GDM1 (cell line): ENCODE results near the gene ANKAR.
"Not testable (repeated sequence)": the region's sequence is repeated elsewhere in the genome, so short reads cannot be mapped to it uniquely, and the experiment has no call there.

Experiments used
- DNase-seq: peaks from one replicate; lab custom pipeline; 2025; lab: John Stamatoyannopoulos, UW

ANKAR gene, protein sequence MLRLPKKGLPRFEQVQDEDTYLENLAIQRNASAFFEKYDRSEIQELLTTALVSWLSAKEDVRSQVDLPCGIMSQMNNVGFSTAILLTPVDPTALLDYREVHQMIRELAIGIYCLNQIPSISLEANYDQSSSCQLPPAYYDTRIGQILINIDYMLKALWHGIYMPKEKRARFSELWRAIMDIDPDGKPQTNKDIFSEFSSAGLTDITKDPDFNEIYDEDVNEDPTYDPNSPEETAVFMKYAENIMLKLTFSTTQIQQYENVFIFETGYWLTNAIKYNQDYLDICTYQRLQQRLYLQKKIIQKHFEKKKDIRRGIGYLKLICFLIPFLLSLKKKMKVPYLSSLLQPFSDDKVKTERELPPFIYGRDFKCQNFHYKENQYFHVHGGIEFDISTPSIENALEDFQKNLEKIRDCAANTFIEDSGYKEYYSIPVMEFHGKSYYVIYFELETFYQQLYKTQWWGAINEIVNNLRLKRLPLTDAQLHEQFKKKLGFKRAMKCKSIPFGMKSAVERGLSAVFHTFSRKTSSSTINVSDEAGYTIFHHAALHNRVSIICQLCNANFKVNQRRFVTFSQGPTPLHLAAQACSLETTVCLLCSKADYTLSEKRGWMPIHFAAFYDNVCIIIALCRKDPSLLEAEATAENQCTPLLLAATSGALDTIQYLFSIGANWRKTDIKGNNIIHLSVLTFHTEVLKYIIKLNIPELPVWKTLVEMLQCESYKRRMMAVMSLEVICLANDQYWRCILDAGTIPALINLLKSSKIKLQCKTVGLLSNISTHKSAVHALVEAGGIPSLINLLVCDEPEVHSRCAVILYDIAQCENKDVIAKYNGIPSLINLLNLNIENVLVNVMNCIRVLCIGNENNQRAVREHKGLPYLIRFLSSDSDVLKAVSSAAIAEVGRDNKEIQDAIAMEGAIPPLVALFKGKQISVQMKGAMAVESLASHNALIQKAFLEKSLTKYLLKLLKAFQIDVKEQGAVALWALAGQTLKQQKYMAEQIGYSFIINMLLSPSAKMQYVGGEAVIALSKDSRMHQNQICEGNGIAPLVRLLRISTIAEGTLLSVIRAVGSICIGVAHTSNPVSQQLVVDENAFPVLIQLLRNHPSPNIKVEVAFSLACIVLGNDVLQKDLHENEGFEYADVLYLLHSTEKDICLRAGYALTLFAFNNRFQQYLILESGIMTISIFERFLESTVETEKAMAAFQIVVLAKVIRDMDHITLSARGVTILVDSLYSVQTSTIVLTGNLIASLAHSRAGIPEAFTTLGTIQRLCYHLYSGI (N-terminal part only)

DNA sequence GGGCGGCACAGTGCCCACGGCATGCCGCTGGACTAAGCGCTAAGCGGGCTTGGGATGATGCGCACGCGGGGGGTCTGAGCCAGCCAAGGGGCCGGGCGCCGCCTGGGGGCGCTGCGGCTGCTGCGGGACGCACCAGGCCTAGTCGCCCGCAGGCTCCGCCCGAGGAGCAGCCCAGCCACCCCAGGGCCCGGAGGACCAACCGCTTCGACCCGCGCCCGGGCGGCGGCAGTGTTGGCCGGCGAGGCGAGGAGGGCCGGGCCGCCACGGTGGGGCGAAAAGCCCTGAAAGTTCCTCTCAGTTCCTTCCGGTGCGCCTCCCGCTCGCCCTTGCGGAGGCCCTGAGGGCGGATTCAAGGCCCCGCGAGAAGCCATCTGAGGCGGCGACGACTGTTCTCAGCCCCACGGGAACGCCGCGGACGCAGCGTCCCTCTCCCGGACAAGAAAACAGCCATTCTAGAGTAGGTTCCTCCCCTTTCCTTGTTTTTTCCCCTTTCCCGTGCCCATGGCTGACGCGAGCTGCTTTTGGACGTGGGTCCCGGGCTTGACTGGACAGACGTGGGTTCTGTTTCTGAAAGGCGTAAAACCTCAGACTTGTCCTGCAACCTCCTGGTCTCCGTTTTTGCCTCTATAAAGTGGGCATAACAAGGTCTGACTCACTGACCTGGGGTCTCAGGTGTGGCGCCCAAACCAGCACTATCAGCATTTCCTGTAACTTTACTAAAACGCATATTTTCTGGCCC, at the start of gene ANKAR:
Gene ANKAR (plus strand): TSS at position 297 of the 739 bp plus-strand sequence. CDS start 1,821 bp downstream, outside the sequence.
- peak; percentile 81 for DNase-seq

DNA sequence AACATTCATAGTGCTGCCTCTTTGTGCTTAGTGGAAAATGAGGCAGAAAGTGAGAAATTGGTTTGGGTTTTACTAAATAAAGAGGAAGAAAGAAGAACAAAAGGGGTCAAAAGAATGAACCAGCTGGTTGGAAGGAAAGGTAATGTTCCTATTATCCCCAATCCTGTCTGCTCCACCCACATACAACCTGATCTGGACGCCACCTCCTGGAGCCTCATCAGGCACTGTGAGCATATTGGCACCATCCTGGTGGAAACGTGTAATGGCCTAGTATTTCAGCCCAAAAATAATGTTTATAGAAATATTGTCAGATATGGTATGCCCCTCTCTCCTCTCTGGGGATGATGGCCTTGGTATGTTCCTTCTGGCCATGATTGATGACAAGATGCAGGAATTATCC, 48.8 kb upstream of the ANKAR start:
- no peak for DNase-seq

DNA sequence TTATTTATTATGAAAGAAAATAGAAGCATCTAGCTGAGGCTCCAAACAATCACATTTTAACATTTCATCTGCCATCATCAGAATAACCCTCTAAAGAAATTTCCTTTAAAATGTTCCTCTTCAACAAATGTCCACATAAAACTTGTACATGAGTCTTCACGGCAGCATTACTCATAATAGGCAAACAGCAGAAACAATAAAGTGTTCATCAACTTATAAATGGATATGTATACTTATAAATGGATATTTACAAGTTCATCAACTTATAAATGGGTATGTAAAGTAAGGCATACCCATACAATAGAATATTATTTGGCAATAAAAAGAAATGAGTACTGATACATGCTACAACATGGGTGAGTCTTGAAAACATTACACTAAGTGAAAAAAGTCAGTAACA, 46.7 kb upstream of the ANKAR start:
- DNase-seq: no peak

DNA sequence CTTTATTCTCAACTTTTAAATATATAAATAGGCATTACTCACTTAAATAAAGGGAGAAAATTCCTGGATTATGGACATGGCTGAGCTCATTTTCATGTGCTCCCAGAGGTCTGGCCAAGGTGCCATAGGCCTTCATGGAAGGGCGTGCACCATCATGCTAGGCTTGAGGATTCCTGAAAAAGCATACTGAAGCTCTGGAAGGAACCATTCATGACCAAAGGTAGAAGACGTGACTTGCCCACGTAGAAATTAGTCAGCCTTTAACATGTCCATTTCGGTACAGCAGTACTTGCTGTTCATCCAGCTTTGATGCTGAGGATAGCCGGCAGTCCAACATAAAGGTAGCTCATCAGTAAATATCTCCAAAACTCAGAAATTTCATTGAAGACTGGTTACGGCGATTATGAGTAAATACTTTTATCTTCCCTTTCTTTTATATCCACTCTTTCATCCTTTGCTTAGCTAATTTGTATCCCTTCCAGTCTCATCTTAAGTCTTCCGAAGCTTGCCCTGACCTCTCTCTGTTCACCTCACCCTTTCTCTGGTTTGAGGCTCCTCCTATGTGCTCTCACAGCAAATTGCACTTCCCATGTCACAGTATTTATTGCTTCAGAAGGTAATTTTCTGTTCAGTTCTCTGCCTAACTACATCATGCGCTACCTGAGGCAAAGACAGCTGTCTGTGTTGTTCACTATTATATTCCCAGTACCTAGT, 45.5 kb upstream of the ANKAR start:
- DNase-seq: no peak

DNA sequence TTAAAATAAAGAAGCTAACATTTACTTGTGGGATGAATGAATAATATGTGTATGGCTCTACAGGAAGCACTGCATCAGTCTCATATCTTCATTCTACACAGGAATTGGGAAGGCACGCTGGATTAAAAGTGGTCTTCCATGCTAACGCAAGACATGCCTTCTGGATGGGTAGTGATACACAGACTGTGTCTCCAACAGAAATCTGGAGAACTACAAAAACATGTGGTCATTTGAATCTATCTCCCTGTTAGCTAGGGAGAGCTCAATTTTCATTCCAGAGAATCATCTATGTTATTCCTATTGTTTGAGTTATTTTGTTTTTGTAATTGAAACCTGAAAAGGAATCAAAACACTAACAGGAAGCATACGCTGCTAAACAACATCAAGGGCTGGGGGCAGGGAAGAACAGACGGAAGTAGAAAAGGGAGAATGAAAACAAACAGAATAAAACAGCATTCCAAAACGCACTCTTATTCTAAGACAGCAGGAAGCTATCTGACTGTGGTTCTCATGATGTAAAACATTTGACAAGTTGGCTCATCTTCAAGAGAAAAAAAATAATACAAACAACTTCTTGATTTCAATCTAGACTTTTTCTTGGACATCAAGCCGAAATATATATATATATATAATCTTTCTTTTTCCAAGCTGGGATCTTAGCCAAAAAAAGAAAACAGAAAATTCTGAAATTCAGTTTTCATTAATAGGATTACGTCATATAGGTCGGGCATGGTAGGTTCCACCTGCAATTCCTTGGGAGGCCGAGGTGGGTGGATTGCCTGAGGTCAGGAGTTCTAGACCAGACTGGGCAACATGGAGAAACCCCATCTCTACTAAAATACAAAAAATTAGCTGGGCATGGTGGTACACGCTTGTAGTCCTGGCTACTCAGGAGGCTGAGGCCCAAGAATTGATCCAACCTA, 44.7 kb upstream of the ANKAR start:
- DNase-seq: no peak

DNA sequence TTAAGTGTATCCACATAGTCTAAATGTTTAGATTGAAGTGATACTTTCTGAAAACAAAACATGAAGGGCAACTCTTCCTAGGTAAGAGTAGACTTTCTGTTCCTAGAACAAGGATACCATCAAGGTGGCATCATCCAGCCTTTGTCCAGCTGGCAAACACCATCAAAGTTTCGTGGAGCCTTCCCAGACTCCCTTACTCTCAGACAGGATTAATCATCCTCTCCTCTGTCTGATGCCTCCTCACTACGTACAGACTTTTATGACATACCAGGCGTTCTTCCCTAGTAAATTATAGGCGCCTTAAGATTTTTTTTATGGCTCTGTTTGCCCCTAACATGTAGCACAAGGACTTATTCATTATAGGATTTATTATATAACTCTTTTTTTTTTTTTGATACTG, 42.6 kb upstream of the ANKAR start:
- no peak for DNase-seq

DNA sequence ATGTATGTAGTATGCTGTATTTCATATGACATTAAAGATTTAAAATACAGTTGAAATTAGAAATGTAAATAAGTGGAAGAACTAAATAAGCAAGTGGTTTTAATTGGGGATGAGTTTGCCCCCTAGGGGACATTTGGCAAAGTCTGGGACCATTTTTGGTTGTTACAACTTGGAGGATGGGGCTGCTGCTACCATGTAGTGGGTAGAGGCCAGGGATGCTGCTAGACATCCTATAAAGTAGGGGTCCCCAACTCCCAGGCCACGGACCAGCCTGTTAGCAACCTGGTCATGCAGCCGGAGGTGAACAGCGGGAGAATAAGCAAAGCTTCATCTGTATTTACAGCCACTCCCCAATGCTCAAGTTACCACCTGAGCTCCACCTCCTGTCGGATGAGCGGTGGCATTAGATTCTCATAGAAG, 41.1 kb upstream of the ANKAR start:
- DNase-seq: no peak

DNA sequence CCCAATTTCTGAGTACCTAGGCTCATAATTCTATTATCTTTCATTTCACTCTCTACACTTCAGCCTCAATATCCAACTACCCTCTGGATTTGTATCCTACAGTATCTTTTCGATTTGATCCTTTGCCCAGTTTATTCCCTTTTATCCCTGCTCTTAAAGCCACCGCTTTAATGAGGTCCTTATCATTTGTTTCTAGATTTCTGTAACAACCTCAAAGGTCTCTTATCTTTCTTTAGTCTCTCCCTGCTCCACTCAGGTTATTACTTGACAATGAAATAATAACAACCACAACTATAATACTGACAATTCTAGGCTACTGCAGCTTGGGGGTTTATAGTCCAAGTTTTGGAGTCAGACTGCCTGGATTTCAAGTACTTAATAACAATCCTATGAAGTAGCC, 39.1 kb upstream of the ANKAR start:
- DNase-seq: no peak

DNA sequence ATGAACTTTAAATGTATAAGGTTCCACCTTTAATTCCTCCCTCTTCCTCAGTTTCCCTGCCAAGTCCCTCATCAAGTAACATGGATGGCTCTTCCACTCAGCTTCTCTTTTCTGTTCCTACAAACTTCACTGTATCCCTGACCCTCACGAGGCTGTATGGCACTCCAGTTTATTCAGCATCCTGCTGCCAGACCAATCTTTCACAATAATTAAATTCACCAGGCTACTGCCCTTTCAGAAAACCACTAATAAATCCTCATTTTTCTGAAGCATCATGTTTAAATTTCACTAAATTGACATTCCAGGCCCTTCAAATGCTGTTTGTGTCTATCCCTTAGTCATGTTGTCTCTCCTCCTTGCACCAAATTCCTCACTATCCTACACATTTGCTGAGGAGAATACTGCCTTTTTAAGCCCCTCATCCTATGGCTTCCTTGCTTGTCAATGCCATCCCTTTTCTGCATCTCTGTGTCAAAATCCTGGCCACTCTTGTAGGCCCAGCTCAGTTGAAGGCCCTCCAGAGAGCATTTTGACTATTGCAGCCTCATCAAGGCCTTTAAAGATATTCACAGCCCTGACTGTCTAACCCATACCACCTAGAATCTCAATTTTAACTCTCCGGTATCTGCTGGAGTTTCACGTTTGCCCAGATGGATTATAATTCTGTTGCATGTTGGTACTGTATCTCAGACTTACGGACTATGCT, 36.0 kb upstream of the ANKAR start:
- no peak for DNase-seq

DNA sequence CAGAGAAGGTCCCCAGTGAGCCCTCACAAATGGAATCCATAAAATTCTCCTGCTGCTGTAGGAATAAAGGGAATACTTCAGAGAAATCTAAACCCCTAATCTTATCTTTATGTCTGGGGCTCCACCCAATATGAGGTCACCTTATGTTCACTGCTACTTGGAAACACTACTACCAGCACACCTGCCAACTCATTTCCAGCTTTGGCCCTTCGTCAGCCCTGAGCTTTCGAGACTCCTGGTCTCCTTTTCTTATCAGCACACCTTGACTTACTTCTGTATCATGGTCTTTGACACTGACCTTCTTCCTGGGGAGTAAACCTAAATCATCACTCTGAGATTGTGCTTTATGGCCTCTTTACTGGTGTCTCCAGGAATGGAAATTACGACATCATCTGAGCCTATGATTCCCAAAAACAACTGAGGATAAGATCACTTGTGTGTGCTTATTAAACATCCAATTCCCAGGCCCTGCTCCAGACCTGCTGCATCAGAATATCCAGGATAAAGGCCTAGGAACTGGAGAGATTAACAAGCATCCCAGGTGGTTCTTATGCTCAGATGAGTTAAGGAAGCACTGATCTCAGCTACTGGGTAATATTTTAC, 35.4 kb upstream of the ANKAR start:
- no peak for DNase-seq

DNA sequence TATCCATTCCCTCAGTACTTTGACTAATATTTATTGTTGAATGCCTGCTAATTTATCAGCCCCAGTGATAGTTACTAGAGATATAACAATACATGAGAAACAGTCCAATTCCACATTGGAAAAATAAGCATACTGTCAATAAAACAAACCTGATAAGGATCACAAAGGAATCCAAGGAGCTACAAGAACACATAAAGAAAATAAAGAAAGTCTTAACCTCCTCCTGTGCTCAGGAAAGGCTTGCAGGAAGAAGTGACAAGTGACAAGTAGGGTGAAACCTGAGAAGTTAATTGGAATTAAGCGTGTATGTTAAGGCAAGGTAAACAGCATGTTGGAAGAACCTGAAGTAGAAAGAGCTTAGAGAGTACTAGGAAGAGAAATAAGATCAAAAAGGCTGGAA, 33.5 kb upstream of the ANKAR start:
- DNase-seq: no peak

DNA sequence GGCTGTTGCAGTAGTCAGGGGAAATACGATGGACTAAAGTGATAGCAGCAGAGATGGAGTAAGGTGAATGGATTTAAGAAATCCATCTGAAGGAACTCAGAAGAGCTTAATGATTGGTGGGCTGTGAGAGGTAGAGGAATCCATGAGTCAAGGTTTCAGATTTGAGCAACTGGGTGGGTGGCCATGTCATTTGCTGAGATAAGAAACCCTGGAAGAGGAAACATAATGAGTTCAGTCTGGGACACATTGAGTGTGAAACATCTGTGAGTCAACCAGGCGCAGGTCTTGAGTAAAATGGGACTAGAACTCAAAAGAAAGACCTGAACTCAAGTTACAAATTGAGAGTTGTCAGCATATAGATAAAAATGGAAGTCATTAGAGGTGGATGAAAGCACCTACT, 32.9 kb upstream of the ANKAR start:
- DNase-seq: no peak

DNA sequence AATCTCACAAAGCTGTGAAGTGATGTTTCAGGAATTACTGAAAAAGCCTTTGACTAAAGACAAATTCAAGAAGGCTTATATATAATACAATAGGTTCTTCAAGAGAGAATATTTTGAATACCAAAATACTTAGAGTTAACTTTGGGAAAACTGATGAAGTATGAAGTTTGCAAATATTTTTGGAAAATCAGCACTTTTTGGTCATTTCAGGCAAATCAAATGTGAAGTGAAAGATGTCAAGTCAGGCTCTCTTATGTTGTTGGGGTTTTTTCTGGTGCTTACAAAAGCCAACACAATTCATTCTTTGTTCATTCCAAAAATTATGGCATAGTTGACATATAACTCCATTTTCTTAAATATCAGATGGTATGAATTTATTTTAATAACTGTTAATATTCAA, 27.9 kb upstream of the ANKAR start:
- no peak for DNase-seq

DNA sequence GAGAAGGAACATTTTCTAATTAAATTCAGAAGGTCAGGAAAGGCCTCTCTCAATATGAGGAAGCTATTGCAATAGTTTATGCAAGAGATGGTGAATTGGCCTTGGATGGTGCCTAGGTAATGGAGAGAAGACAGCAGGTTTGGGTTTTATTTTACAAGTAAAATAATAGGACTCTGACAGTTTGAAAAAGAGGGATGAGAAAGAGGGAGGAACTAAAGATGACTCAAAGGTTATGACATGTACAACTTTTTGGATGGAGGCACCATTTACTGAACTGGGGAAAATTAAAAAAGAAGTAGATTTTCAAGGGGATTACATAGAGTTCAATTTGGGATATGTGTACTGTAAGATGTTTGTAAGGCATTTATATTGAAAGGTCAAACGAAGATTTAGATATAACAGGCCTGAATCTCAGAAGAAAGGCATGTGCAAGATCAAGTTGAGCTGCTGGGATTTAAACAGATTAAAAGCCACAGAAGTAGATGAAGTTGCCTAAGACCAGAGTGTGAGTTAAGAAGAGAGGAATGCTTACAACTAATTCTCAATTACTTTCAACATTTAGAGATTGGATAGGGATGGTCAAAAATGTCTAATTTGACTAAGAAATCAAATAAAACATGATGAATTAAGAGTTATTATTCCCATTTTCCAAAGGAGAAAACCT, 25.5 kb upstream of the ANKAR start:
- no peak for DNase-seq

DNA sequence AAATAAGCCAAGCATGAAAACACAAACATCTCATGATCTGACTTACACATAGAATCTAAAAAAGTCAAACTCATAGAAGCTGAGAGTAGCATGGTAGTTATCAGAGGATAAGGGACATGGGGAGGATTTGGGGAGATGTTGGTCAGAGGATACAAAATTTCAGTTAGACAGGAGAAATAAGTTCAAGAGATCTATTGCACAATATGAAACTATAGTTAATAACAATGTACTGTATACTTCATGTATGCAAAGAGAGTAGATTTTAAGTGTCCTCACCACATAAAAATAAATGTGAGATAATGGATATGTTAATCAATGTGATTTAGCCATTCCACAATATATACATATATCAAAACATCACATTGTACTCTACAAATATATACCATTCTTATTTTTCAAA, 23.2 kb upstream of the ANKAR start:
- no peak for DNase-seq

DNA sequence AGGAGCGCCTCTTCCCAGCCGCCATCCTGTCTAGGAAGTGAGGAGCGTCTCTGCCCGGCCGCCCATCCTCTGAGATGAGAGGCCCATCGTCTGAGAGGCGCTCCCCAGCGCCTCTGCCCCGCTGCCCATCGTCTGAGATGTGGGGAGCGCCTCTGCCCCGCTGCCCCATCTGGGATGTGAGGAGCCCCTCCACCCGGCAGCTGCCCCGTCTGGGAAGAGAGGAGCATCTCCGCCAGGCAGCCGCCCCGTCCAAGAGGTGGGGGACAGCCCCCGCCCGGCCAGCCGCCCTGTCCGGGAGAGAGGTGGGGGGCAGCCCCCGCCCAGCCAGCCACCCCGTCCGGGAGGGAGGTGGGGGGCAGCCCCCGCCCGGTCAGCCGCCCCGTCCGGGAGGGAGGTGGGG, 21.0 kb upstream of the ANKAR start:
- DNase-seq: not testable (repeated sequence)

DNA sequence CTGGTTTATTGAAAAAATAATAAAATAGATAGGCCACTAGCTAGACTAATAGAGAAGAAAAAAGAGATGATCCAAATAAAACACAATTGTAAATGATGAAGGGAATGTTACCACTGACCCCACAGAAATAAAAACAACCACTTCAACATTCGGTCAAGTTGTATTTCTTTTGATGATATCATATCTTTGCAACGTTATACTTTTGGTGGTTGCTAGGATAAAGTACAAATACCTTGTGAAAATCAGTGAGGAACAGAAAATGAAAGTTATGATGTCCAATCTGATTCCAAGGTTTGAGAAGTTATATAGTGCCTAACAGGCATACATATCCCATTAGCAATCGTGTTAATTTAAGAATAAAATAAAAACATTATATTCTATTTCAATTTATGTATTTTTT, 19.8 kb upstream of the ANKAR start:
- no peak for DNase-seq

DNA sequence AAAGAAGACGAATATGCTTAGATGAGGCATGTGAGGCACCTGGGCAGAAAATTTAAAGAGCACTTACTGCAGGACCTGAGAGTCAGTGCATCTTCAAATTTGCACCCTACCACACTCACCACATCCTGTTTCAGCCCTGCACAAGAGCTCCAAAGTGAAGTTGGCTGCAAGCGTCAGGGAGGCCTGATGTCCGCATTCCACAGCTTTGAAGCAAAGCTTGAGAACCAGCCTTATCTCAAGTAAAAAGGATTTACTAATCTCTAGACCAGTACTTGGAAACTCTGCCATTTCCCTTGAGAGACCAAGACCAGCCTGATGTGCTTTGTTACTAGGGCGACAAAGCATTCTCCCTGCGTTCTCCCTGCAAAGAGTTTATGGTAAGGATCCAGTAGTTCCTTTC, 16.6 kb upstream of the ANKAR start:
- peak; percentile 16 for DNase-seq
